Right lobe of liver (tissue), 4 donors: Measurements from ENCODE around the gene CDHR5.

Source experiments
- POLR2A ChIP-seq: fragments of 450-650 bp; IDR thresholded peaks from one replicate; pipeline ENCODE4 v1.6.1; 2017; ENCODE audit warnings: antibody characterized with exemption, mild to moderate bottlenecking
- TF ChIP-seq, protein P1 (sequence below), 4 donors: fragments of 200-600 bp in 3 of 4; fragments of 450-650 bp in 1 of 4; IDR thresholded peaks; one replicate each; pipeline versions ENCODE4 v1.5.1 to v1.8.0; 2016 to 2022; ENCODE audit warnings: antibody characterized with exemption in 4 of 4, mild to moderate bottlenecking in 2 of 4
- donor health status: DM: no; HTN: no; CAD: no.
- donor health status: DM: no; HTN: no; CAD: no.
- donor health status: DM: no; HTN: yes; CAD: no.

DNA sequence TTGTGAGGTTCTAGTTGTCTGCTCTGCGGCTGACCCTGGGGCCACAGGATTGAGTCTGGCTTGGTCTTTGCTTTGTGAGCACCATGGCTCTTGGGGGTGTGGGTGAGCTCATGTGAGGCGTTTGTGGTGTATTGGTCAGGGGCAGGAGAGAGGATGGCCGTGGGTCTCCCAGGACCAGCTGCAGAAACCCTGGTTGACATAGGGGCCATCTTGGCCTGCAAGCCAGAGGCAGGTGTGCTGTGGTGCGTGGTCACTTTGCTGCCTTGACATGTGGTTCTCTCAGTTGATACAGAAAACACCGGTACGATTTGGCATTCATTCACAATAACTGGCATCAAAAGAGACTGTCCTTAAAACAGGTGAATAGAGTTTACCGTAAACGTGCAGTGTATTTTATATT, 37.2 kb downstream of the CDHR5 start:
- TF ChIP-seq, protein P1, sequence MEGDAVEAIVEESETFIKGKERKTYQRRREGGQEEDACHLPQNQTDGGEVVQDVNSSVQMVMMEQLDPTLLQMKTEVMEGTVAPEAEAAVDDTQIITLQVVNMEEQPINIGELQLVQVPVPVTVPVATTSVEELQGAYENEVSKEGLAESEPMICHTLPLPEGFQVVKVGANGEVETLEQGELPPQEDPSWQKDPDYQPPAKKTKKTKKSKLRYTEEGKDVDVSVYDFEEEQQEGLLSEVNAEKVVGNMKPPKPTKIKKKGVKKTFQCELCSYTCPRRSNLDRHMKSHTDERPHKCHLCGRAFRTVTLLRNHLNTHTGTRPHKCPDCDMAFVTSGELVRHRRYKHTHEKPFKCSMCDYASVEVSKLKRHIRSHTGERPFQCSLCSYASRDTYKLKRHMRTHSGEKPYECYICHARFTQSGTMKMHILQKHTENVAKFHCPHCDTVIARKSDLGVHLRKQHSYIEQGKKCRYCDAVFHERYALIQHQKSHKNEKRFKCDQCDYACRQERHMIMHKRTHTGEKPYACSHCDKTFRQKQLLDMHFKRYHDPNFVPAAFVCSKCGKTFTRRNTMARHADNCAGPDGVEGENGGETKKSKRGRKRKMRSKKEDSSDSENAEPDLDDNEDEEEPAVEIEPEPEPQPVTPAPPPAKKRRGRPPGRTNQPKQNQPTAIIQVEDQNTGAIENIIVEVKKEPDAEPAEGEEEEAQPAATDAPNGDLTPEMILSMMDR (IDR thresholded peaks at IDR 0.05) = no peak
- no peak for TF ChIP-seq POLR2A
